ENCODE results near the gene RAD9A.

RAD9A gene

GRCh38 chr11:67438158-67438902 lies 46.5 kb downstream of the RAD9A start:
- no peak for DNase-seq (ENCODE audit: low spot score)

- DNase-seq (ENCODE audit: low spot score) = no peak
These were observed 47.8 kb downstream of the RAD9A start for GRCh38 chr11:67439321-67440228.

- DNase-seq (ENCODE audit: low spot score) = no peak
These were observed 48.7 kb downstream of the RAD9A start for GRCh38 chr11:67440229-67441097.

- no peak for DNase-seq (ENCODE audit: low spot score)
These were observed 49.3 kb downstream of the RAD9A start for GRCh38 chr11:67441098-67441563.

- DNase-seq (ENCODE audit: low spot score) = no peak
These were observed 50.1 kb downstream of the RAD9A start for GRCh38 chr11:67441731-67442351.

- no peak for DNase-seq (ENCODE audit: low spot score)
These were observed 51.0 kb downstream of the RAD9A start for GRCh38 chr11:67442504-67443404.

GRCh38 chr11:67445515-67445914 lies 53.7 kb downstream of the RAD9A start:
- DNase-seq (ENCODE audit: low spot score) = no peak

Small RNA genes lying within 50 kb of the gene (small RNA-seq; reads per million reads assigned to genes)
- gene RN7SKP239 (0.03 to 1.5 reads per million in 2 experiments), gene RNU6-1238P (0 reads per million in 2 experiments)
